Measurements from ENCODE around the gene SLC22A15. TPM values are rescaled to one million over a fixed set of nuclear protein-coding genes. Genes with fewer than 3 reads are reported as not detected.

Gene SLC22A15
- total RNA-seq, 2 experiments from 2014 or later: 0.08 to 0.22 TPM

DNA sequence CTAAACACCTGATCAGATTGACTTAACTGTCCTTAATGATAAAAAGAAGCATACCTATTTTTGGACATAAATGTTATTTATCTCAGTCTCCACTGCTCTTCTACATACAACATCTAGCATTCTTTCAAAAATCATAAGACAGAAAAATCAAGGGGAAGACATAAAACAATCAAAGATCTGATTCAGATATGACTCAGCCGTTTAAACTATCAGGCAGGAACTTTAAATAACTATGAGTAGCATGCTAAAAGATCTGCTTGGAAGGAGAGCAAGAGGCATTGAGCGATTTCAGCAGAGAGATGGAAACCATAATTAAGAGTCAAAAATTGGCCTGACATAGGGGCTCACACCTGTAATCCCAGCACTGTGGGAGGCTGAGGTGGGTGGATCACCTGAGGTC lies 27.2 kb upstream of the SLC22A15 start:
- no peaks in the 10 kb centered on the region for H3K27me3 ChIP-seq (ENCODE audit: control insufficient read depth in 1 of 2, insufficient read depth in 2 of 2, low read length in 2 of 2)
- ATAC-seq (ENCODE audit: poor library complexity) (no peak), DNase-seq (no peak)
- ChIA-PET POLR2A (no interaction called here), CTCF (no interaction called here)
- no peaks in the 10 kb centered on the region for H3K9me3 Mint-ChIP-seq
- intact Hi-C loops (cut with DNase I, micrococcal nuclease): no loop called here
- peaks cover 26% of the 10 kb centered on the region for H3K27me3 Mint-ChIP-seq
- TF ChIP-seq, protein P1, sequence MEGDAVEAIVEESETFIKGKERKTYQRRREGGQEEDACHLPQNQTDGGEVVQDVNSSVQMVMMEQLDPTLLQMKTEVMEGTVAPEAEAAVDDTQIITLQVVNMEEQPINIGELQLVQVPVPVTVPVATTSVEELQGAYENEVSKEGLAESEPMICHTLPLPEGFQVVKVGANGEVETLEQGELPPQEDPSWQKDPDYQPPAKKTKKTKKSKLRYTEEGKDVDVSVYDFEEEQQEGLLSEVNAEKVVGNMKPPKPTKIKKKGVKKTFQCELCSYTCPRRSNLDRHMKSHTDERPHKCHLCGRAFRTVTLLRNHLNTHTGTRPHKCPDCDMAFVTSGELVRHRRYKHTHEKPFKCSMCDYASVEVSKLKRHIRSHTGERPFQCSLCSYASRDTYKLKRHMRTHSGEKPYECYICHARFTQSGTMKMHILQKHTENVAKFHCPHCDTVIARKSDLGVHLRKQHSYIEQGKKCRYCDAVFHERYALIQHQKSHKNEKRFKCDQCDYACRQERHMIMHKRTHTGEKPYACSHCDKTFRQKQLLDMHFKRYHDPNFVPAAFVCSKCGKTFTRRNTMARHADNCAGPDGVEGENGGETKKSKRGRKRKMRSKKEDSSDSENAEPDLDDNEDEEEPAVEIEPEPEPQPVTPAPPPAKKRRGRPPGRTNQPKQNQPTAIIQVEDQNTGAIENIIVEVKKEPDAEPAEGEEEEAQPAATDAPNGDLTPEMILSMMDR (IDR thresholded peaks at IDR 0.05): no peak
- no peaks in the 10 kb centered on the region for H3K36me3 ChIP-seq (ENCODE audit: insufficient read depth, low read length)
- no peaks in the 10 kb centered on the region for H3K9me3 ChIP-seq (ENCODE audit: control insufficient read depth in 1 of 2, insufficient read depth in 1 of 2, low read length in 2 of 2)
- no peak overlapping the region for H3K27ac Mint-ChIP-seq
- no peak overlapping the region for H3K27ac ChIP-seq (ENCODE audit: low read depth in 1 of 2, low read length in 2 of 2)
- H3K4me1 Mint-ChIP-seq (ENCODE audit: low read depth): no peaks in the 10 kb centered on the region
- H3K4me1 ChIP-seq (ENCODE audit: insufficient read depth, low read length): no peaks in the 10 kb centered on the region
- no peaks in the 10 kb centered on the region for H3K36me3 Mint-ChIP-seq (ENCODE audit: low read depth)
- H3K4me3 Mint-ChIP-seq: no peak overlapping the region
- H3K4me3 ChIP-seq (ENCODE audit: low read length): no peak overlapping the region

DNA sequence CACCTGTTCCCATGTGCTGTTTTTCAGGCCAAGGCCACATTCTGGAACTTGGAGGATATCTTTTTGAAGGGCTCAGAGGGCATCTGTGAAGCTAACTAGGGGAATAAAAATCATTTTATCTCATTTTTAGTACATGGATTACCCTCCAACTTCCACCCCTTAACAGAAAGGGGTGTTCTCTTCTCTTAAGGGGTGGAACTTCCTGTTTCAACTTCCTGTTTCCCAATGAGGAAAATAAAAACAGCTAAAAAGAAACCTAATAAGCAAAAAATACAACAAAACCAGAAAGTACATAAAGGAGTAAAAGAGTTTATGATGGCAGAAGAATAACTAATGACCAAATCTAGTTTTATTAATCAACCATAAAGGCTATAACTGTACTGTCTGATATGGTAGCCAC lies 24.8 kb upstream of the SLC22A15 start:
- CTCF ChIA-PET: no interaction called here
- intact Hi-C loops (cut with DNase I, micrococcal nuclease): no loop called here
- peaks cover 38% of the 10 kb centered on the region for H3K27me3 Mint-ChIP-seq

DNA sequence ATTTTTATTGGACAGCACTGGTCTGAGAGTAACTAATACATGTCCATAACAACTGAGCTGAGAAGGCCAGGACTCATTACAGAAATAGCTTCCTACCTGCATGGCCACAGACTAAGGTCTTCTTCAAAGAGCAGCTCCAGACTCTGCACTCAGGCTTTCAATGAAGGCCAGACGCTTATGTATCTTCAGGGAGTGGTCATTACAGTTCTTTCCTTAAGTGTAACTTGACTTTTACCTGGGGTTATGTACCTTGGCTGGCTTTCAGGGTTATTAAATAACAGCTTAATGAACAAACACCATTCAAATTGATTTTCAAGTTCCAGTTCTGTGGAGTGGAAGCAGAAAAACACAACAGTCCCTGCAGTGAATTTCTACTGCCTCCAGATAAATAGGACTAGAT lies 23.8 kb upstream of the SLC22A15 start:
- Histone ChIP-seq H3K4me3 (ENCODE audit: low read length) (no peak overlapping the region), H3K27ac (ENCODE audit: low read depth in 1 of 2, low read length in 2 of 2) (no peak overlapping the region), H3K4me1 (ENCODE audit: insufficient read depth, low read length) (no peaks in the 10 kb centered on the region), H3K9me3 (ENCODE audit: control insufficient read depth in 1 of 2, insufficient read depth in 1 of 2, low read length in 2 of 2) (no peaks in the 10 kb centered on the region), H3K27me3 (ENCODE audit: control insufficient read depth in 1 of 2, insufficient read depth in 2 of 2, low read length in 2 of 2) (peaks cover 0 to 7% of the 10 kb centered on the region in 2 experiments), H3K36me3 (ENCODE audit: insufficient read depth, low read length) (no peaks in the 10 kb centered on the region)
- no peak overlapping the region for H3K4me3 Mint-ChIP-seq
- ChIA-PET CTCF (no interaction called here), POLR2A (no interaction called here)
- H3K4me1 Mint-ChIP-seq (ENCODE audit: low read depth): no peaks in the 10 kb centered on the region
- ATAC-seq (ENCODE audit: poor library complexity) (no peak), DNase-seq (no peak)
- intact Hi-C loops (cut with DNase I, micrococcal nuclease): no loop called here
- H3K27me3 Mint-ChIP-seq: peaks cover 38% of the 10 kb centered on the region
- H3K36me3 Mint-ChIP-seq (ENCODE audit: low read depth): no peaks in the 10 kb centered on the region
- TF ChIP-seq, protein P1 (IDR thresholded peaks at IDR 0.05): no peak
- H3K27ac Mint-ChIP-seq: no peak overlapping the region
- no peaks in the 10 kb centered on the region for H3K9me3 Mint-ChIP-seq

More for the DNA sequence above, 24.8 kb upstream of the SLC22A15 start:
- H3K9me3 Mint-ChIP-seq: no peaks in the 10 kb centered on the region
- H3K27ac ChIP-seq (ENCODE audit: low read depth in 1 of 2, low read length in 2 of 2): no peak overlapping the region
- no peaks in the 10 kb centered on the region for H3K4me1 ChIP-seq (ENCODE audit: insufficient read depth, low read length)
- no peaks in the 10 kb centered on the region for H3K36me3 ChIP-seq (ENCODE audit: insufficient read depth, low read length)
- H3K36me3 Mint-ChIP-seq (ENCODE audit: low read depth): no peaks in the 10 kb centered on the region
- H3K27me3 ChIP-seq (ENCODE audit: control insufficient read depth in 1 of 2, insufficient read depth in 2 of 2, low read length in 2 of 2): no peaks in the 10 kb centered on the region
- H3K4me1 Mint-ChIP-seq (ENCODE audit: low read depth): no peaks in the 10 kb centered on the region
- POLR2A ChIA-PET: no interaction called here
- ATAC-seq (ENCODE audit: poor library complexity): no peak
- TF ChIP-seq, protein P1 (IDR thresholded peaks at IDR 0.05): no peak
- no peak overlapping the region for H3K27ac Mint-ChIP-seq
- no peaks in the 10 kb centered on the region for H3K9me3 ChIP-seq (ENCODE audit: control insufficient read depth in 1 of 2, insufficient read depth in 1 of 2, low read length in 2 of 2)
- H3K4me3 Mint-ChIP-seq: no peak overlapping the region
- DNase-seq: no peak
- H3K4me3 ChIP-seq (ENCODE audit: low read length): no peak overlapping the region
